Duodenal mucosa (tissue), 2 donors: ENCODE measurements around the gene TYR.

Experiments
- H3K27ac ChIP-seq: one replicate; pipeline ENCODE4 v1.7.0; 2013; ENCODE audit warnings: low read depth, low read length
- H3K27me3 ChIP-seq, 2 donors: one replicate each; pipeline ENCODE4 v1.7.0; 2013; ENCODE audit warnings: low read length in 2 of 2, control low read depth in 1 of 2; ENCODE audit not compliant: insufficient read depth in 2 of 2, control insufficient read depth in 1 of 2
- H3K36me3 ChIP-seq, 2 donors: one replicate each; pipeline ENCODE4 v1.7.0; 2013; ENCODE audit warnings: low read length in 2 of 2, control low read depth in 1 of 2; ENCODE audit not compliant: insufficient read depth in 2 of 2, control insufficient read depth in 1 of 2
- H3K4me1 ChIP-seq, 2 donors: one replicate each; pipeline ENCODE4 v1.7.0; 2013; ENCODE audit warnings: low read length in 2 of 2, control low read depth in 1 of 2; ENCODE audit not compliant: insufficient read depth in 2 of 2, control insufficient read depth in 1 of 2
- H3K4me3 ChIP-seq, 2 donors: one replicate each; pipeline ENCODE4 v1.7.0; 2013; ENCODE audit warnings: low read length in 2 of 2, low read depth in 1 of 2
- H3K9ac ChIP-seq, 2 donors: one replicate each; pipeline ENCODE4 v1.7.0; 2013; ENCODE audit warnings: low read length in 2 of 2, low read depth in 1 of 2
- H3K9me3 ChIP-seq, 2 donors: one replicate each; pipeline ENCODE4 v1.7.0; 2013; ENCODE audit warnings: low read length in 2 of 2, control low read depth in 1 of 2; ENCODE audit not compliant: control insufficient read depth in 1 of 2

Gene TYR

GRCh38 chr11:89177691-89178231, at the start of gene TYR:
Gene TYR (plus strand): TSS chr11:89177875. CDS start chr11:89177954, 79 bp downstream.
- Histone ChIP-seq H3K4me3 (no peak within 1 kb of the TSS), H3K9ac (no peak within 1 kb of the TSS), H3K36me3 (no peaks in the 10 kb centered on the region), H3K9me3 (no peaks in the 10 kb centered on the region), H3K27ac (no peak within 1 kb of the TSS), H3K27me3 (no peaks in the 10 kb centered on the region), H3K4me1 (no peaks in the 10 kb centered on the region)

DNA sequence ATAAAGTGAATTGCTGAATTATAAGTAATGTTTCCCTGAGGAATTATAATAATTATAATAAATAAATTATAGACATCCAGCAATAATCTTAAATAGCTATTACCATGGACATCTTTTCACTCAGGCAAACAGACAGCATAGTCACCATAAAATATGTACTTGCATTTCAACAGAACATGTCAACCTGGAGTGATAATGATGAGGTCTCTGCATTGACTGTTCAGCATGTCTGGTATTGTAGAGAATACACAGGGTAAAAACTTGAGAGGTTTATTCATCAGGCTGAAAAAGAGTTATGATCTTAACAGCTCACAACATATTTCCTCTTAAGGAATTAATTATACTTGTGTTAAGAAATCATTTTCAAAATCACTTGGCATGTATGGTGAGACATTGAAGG, 41.1 kb upstream of the TYR start:
- Histone ChIP-seq H3K36me3 (no peaks in the 10 kb centered on the region), H3K9me3 (no peaks in the 10 kb centered on the region), H3K4me1 (no peaks in the 10 kb centered on the region), H3K9ac (no peak overlapping the region), H3K27me3 (no peaks in the 10 kb centered on the region), H3K4me3 (no peak overlapping the region), H3K27ac (no peak overlapping the region)

GRCh38 chr11:89147229-89147628, 30.4 kb upstream of the TYR start:
- Histone ChIP-seq H3K9me3 (no peaks in the 10 kb centered on the region), H3K9ac (no peak overlapping the region), H3K4me3 (no peak overlapping the region), H3K4me1 (no peaks in the 10 kb centered on the region), H3K27ac (no peak overlapping the region), H3K36me3 (no peaks in the 10 kb centered on the region), H3K27me3 (no peaks in the 10 kb centered on the region)

- no peaks in the 10 kb centered on the region for H3K4me1 ChIP-seq
- H3K27me3 ChIP-seq, result no peaks in the 10 kb centered on the region
- H3K9me3 ChIP-seq, result no peaks in the 10 kb centered on the region
- H3K4me3 ChIP-seq, result no peak overlapping the region
- no peak overlapping the region for H3K9ac ChIP-seq
- H3K36me3 ChIP-seq, result no peaks in the 10 kb centered on the region
- H3K27ac ChIP-seq, result no peak overlapping the region
Observed at GRCh38 chr11:89159974-89160373, 17.7 kb upstream of the TYR start.

- no peaks in the 10 kb centered on the region for H3K4me1 ChIP-seq
- H3K9ac ChIP-seq, result no peak overlapping the region
- H3K9me3 ChIP-seq, result peaks cover 0 to 4% of the 10 kb centered on the region in 2 donors
- H3K36me3 ChIP-seq, result no peaks in the 10 kb centered on the region
- H3K27ac ChIP-seq, result no peak overlapping the region
- no peak overlapping the region for H3K4me3 ChIP-seq
- no peaks in the 10 kb centered on the region for H3K27me3 ChIP-seq
Observed at GRCh38 chr11:89161949-89162348, 15.7 kb upstream of the TYR start.

GRCh38 chr11:89163686-89164085, 14.0 kb upstream of the TYR start:
- Histone ChIP-seq H3K4me3 (no peak overlapping the region), H3K36me3 (no peaks in the 10 kb centered on the region), H3K9me3 (peaks cover 0 to 4% of the 10 kb centered on the region in 2 donors), H3K4me1 (no peaks in the 10 kb centered on the region), H3K27me3 (no peaks in the 10 kb centered on the region), H3K27ac (no peak overlapping the region), H3K9ac (no peak overlapping the region)

GRCh38 chr11:89168396-89168795, 9.3 kb upstream of the TYR start:
- H3K27ac ChIP-seq, result no peak overlapping the region
- H3K36me3 ChIP-seq, result no peaks in the 10 kb centered on the region
- H3K4me3 ChIP-seq, result no peak overlapping the region
- H3K4me1 ChIP-seq, result no peaks in the 10 kb centered on the region
- H3K9me3 ChIP-seq, result peaks cover 0 to 4% of the 10 kb centered on the region in 2 donors
- no peak overlapping the region for H3K9ac ChIP-seq
- H3K27me3 ChIP-seq, result no peaks in the 10 kb centered on the region

DNA sequence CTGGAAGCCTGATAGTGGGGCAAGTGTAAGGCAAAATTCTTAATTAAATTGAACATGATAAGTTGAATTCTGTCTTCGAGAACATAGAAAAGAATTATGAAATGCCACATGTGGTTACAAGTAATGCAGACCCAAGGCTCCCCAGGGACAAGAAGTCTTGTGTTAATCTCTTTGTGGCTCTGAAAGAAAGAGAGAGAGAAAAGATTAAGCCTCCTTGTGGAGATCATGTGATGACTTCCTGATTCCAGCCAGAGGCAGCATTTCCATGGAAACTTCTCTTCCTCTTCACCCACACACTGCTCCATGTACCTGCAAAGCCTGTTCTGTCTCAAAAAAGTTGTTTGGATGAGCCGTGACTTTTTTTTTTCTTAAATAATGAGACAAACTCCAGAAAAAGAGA, 1.9 kb upstream of the TYR start:
- no peak overlapping the region for H3K27ac ChIP-seq
- H3K27me3 ChIP-seq, result no peaks in the 10 kb centered on the region
- no peaks in the 10 kb centered on the region for H3K9me3 ChIP-seq
- no peak overlapping the region for H3K9ac ChIP-seq
- no peak overlapping the region for H3K4me3 ChIP-seq
- H3K4me1 ChIP-seq, result no peaks in the 10 kb centered on the region
- no peaks in the 10 kb centered on the region for H3K36me3 ChIP-seq

DNA sequence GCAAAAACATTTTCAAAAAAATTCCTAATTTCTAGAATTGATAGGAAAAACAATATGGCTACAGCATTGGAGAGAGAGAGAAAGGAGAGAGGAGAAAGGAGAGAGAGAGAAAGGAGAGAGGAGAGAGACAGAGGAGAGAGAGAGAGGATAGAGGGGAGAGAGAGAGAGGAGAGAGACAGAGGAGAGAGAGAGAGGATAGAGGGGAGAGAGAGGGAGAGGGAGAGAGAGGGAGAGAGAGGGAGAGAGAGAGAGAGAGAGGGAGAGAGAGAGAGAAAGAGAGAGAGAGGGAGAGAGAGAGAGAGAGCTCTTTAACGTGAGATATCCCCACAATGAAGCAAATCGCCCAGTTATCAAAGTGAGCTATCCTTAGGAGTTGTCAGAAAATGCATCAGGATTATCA, 737 bp upstream of the TYR start:
- no peak overlapping the region for H3K4me3 ChIP-seq
- H3K27ac ChIP-seq, result no peak overlapping the region
- no peaks in the 10 kb centered on the region for H3K36me3 ChIP-seq
- no peaks in the 10 kb centered on the region for H3K4me1 ChIP-seq
- H3K9ac ChIP-seq, result no peak overlapping the region
- no peaks in the 10 kb centered on the region for H3K27me3 ChIP-seq
- H3K9me3 ChIP-seq, result no peaks in the 10 kb centered on the region

GRCh38 chr11:89181111-89181510, 3.4 kb downstream of the TYR start:
- Histone ChIP-seq H3K36me3 (no peaks in the 10 kb centered on the region), H3K9ac (no peak overlapping the region), H3K27ac (no peak overlapping the region), H3K27me3 (no peaks in the 10 kb centered on the region), H3K9me3 (peaks cover 0 to under 1% of the 10 kb centered on the region in 2 donors), H3K4me1 (no peaks in the 10 kb centered on the region), H3K4me3 (no peak overlapping the region)
